ENCODE data around the gene METTL13. TPM values are rescaled to one million over a fixed set of nuclear protein-coding genes. Genes with fewer than 3 reads are reported as not detected.

The METTL13 gene
- total and polyA plus RNA-seq, 8 donors, result 1.8 to 101 (median 14.4) TPM

DNA sequence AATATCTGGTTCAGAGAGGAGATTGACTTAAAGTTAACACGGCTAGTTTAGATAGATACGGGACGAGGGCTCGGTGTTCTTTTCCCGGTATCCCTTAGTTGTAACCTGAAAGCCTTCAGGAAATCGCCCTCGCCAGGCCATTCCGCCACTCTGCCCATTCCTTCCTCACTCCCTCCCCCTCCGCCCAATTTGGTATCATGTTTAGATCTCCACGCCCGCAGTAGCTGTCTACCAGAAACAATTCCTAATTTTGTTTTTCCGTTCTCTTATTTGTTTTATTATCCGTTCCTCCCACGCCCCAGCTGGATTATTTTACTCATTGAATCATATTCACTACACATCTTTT lies 38.9 kb upstream of the METTL13 start:
- Histone ChIP-seq H3K4me3 (peak overlapping the region; percentile 86 to 96 (median 90)), H3K9me3 (no peaks in the 10 kb centered on the region), H3K36me3 (peaks cover 0 to 7% (median 6%) of the 10 kb centered on the region in 4 donors), H3K27me3 (no peaks in the 10 kb centered on the region), H3K4me1 (peaks cover 10 to 35% (median 25%) of the 10 kb centered on the region in 4 donors), H3K27ac (peak overlapping the region; percentile 83 to 97 (median 97))
- TF ChIP-seq CTCF (IDR thresholded peaks at IDR 0.05) (no peak), POLR2A (IDR thresholded peaks at IDR 0.05) (no peak), EP300 (IDR thresholded peaks at IDR 0.05) (no peak), POLR2AphosphoS5 (IDR thresholded peaks at IDR 0.05) (no peak)
- intact Hi-C loops (cut with DNase I; ENCODE audit: low total_unique reads), result no loop called here
- DNase-seq, result peak; percentile 32 to 76
- WGBS, 5 donors, result 0 to 1% (median 0%) methylated on average over 14 of the region's 14 CpGs

- H3K4me3 ChIP-seq, result peak overlapping the region; percentile 86 to 96 (median 90)
These were observed 38.2 kb upstream of the METTL13 start for GRCh38 chr1:171743081-171743870.

DNA sequence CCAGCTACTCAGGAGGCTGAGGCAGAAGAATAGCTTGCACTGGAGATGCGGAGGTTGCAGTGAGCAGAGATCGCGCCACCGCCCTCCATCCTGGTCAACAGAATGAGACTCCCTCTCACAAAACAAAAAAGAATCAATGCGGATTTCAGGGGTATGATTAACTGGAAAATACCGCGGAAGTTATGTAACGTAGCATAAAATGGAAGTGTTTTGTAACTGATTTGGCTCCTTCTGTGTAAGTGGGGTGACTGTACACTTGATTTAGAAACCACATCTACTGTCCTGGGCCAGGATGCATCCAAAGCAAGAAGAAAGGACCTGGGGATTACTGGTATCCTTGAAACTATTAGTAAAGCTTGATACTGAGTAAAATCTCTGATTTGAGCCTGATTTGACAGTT lies 36.5 kb upstream of the METTL13 start:
- Histone ChIP-seq H3K4me3 (no peak overlapping the region), H3K9me3 (no peaks in the 10 kb centered on the region), H3K27me3 (no peaks in the 10 kb centered on the region), H3K4me1 (peaks cover 10 to 24% (median 19%) of the 10 kb centered on the region in 4 donors), H3K27ac (no peak overlapping the region), H3K36me3 (no peaks in the 10 kb centered on the region)
- 87 to 100% (median 97%) methylated on average over 8 of the region's 8 CpGs for WGBS, 5 donors
- DNase-seq, result no peak
- intact Hi-C loops (cut with DNase I; ENCODE audit: low total_unique reads), result no loop called here
- TF ChIP-seq CTCF (IDR thresholded peaks at IDR 0.05), result no peak
- TF ChIP-seq POLR2AphosphoS5 (IDR thresholded peaks at IDR 0.05), result no peak
- no peak for TF ChIP-seq POLR2A (IDR thresholded peaks at IDR 0.05)
- no peak for TF ChIP-seq EP300 (IDR thresholded peaks at IDR 0.05)

More at GRCh38 chr1:171743081-171743870, 38.2 kb upstream of the METTL13 start:
- Histone ChIP-seq H3K27ac (peak overlapping the region; percentile 55 to 97 (median 97)), H3K27me3 (no peaks in the 10 kb centered on the region), H3K36me3 (no peaks in the 10 kb centered on the region), H3K9me3 (no peaks in the 10 kb centered on the region), H3K4me1 (peaks cover 10 to 35% (median 25%) of the 10 kb centered on the region in 4 donors)
- 25 to 34% (median 32%) methylated on average over 8 of the region's 8 CpGs for WGBS, 5 donors
- peak in 1 of 2 donors; percentile 53 for DNase-seq
- intact Hi-C loops (cut with DNase I; ENCODE audit: low total_unique reads), result no loop called here
- TF ChIP-seq POLR2A (IDR thresholded peaks at IDR 0.05) (no peak), POLR2AphosphoS5 (IDR thresholded peaks at IDR 0.05) (peak; percentile 35 to 66 (median 57)), EP300 (IDR thresholded peaks at IDR 0.05) (no peak), CTCF (IDR thresholded peaks at IDR 0.05) (no peak)

DNA sequence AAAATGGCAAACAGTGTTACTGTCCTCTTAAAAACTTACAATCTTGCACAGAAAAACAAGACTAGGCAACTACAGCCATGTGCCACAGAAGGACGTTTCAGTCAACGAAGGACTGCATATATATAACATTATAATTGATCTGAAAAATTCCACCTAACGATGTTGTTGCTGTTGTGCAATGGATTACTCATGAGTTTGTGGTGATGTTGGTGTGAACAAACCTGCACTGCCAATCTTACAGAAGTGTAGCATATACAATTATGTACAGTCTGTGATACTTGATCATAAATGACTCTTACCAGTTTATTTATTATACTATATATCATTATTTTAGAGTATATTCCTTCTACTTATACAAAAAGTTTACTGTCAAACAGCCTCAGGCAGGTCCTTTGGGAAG lies 32.8 kb upstream of the METTL13 start:
- 77 to 89% (median 82%) methylated on average over 3 of the region's 3 CpGs for WGBS, 5 donors
- no peak for DNase-seq
- intact Hi-C loops (cut with DNase I; ENCODE audit: low total_unique reads), result no loop called here
- Histone ChIP-seq H3K4me1 (peaks cover 0 to 2% (median under 1%) of the 10 kb centered on the region in 4 donors), H3K27ac (no peak overlapping the region), H3K4me3 (no peak overlapping the region), H3K9me3 (no peaks in the 10 kb centered on the region), H3K27me3 (no peaks in the 10 kb centered on the region), H3K36me3 (no peaks in the 10 kb centered on the region)
- TF ChIP-seq POLR2A (IDR thresholded peaks at IDR 0.05) (no peak), EP300 (IDR thresholded peaks at IDR 0.05) (no peak), CTCF (IDR thresholded peaks at IDR 0.05) (no peak), POLR2AphosphoS5 (IDR thresholded peaks at IDR 0.05) (no peak)

All from stomach (tissue), 9 donors.